HG03103 (cell line): ENCODE data around the gene PPP2R2C.

Source experiments
- ATAC-seq: cut with Tn5 transposase; IDR thresholded peaks from one replicate; pipeline ENCODE4 v1.9.1; 2021; ENCODE audit warnings: low read depth; ENCODE audit not compliant: unreplicated experiment

The PPP2R2C gene

GRCh38 chr4:6369035-6369434 is 103.4 kb downstream of the PPP2R2C start:
- no peak for ATAC-seq

GRCh38 chr4:6368601-6369000 is 103.8 kb downstream of the PPP2R2C start:
- ATAC-seq = no peak

GRCh38 chr4:6368096-6368495 is 104.3 kb downstream of the PPP2R2C start:
- no peak for ATAC-seq

- no peak for ATAC-seq
Measured at GRCh38 chr4:6367371-6367851, 105.0 kb downstream of the PPP2R2C start.

DNA sequence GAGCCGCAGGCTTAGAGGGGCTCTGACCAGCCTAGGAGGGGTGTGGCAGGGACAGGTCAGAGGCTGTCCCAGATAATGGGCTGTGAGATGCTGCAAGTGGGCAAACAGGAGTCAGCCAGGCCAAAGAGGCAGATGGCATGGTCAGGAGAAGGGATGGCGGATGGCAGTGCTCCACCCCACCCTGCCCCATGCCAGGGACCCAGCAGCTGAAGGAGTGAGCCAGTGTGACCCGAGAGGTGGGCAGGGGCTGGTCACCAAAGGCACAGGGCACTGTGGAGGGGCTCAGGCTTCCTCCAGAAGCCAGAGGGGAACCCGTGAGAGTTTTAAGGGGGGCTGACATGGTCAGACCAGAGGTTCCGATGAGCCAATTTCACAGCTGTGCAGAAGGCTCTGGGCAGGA is 105.8 kb downstream of the PPP2R2C start:
- ATAC-seq = no peak

DNA sequence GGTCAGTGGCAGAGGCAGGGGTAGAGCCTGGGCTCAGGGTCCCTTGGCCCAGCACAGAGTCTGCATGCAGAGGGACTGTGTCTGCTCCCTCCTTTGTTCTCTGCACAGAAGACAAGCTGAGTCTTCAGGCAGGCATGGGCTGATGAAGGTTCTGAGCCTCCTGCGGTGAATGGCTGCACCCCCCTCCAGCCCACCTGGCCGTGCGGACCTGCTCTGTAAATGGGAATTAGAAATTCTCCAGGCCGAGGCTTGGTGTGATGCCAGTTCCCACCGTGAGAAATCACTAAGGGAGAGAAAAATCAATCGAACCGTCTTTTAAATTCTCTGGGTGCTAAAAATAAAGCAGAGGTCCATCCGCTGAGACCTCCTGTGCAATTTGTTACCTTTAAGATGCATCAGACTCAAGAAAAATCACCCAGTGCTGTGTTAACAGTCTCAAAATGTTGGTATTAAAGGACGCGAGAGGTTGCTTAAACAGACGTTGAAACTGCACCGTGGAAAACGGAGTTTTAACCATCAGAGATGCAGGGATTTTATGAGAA is 106.8 kb downstream of the PPP2R2C start:
- no peak for ATAC-seq

- ATAC-seq = no peak
Measured at GRCh38 chr4:6364581-6364980, 107.8 kb downstream of the PPP2R2C start.

GRCh38 chr4:6364146-6364545 is 108.3 kb downstream of the PPP2R2C start:
- ATAC-seq = no peak

DNA sequence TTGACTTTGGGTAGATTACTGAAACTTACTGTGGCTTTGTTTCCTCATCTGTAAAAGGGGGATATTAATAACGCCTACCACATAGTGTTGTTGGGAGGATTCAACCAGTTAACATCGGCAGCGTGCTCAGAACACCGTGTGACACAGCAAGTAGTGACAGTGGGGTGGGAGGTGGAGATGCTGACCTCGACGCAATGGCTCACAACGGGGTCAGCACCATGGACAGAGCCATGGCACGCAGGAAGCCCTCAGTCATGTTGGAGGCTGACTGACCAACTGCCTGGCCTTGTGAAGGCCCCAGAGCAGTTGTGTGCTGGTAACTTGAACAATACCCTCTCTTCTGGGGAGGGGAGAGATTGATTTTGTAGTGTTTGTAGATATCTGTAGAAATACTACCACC is 109.5 kb downstream of the PPP2R2C start:
- no peak for ATAC-seq

- no peak for ATAC-seq
Measured at GRCh38 chr4:6362243-6362885, 110.0 kb downstream of the PPP2R2C start.

GRCh38 chr4:6361076-6361784 is 111.2 kb downstream of the PPP2R2C start:
- ATAC-seq = no peak

GRCh38 chr4:6360385-6360784 is 112.0 kb downstream of the PPP2R2C start:
- no peak for ATAC-seq

DNA sequence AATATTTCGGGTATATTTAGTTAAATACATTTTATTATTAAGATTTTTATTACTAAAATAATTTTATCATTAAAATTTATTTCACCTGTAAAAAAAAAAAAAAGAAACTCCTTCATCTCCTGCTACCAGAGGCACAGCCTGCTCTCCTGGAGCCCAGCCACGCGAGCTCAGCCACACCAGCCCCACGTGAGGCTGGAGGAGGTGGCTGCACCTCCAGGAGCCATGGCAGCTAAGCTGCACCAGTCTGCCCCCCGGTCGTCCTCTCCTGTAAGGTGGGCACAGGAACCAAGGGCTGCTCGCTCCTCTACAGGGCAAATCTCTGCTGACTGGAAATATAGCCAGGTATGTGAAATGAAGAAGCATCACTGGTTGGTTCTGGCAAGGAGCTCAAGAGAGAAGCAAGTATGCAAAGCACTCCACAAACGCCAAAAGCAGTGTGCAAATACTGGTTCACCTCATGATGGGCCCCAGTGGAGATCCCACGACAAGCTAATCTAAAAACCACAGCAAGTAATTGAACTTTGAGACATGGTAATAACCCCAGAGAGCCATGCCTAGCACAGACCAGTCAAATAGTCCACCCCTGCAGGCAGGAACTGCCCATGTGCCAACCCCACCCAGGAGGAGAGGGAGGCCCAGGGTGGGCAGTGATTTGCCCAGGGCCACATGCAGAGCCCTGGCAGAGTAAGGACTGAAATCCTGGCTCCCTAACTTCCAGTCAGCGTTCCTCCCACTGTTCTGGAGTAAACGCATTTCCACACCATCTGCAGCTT is 112.7 kb downstream of the PPP2R2C start:
- ATAC-seq = no peak

- ATAC-seq = no peak
Measured at GRCh38 chr4:6357476-6357875, 114.9 kb downstream of the PPP2R2C start.

GRCh38 chr4:6356076-6356560 is 116.3 kb downstream of the PPP2R2C start:
- ATAC-seq = no peak

GRCh38 chr4:6355052-6355451 is 117.4 kb downstream of the PPP2R2C start:
- ATAC-seq = no peak

DNA sequence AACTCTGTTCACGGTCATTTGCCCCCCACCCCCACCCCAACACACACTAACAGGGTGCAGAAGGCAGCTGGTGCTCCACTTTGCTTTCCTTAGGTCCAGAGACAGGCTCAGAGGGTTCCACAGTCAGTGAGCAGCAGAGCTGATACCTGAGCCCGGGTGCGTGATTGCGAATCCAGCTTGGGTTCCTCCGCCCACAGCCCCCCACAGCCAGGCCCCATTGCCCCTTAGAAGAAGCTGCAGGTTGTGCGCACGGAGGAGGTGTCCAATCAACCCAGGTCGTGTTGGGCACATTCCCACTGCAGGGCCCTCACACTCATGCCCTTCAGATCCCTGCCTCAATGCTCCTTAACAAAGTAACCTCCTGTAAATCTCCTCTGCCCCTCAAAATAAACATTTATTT is 117.8 kb downstream of the PPP2R2C start:
- ATAC-seq = no peak

DNA sequence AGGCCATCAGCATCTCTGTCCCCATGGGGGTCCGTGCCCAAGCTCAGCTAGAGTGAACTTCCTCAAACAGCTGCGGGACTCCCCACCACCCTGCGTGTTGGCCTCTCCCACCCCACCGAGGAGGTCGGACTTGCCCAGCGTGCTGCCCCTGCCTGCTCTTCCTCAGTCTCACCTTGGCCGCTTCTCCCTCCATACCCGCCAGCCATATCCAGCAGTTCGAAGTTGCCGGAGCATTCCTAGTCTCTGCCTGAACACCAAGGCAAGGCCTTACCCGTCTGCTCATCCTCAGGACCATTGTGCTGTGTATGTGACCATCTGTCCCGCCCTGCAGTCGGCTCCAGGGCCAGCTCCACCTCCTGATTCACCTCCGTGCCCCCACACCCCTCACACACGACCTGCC is 118.3 kb downstream of the PPP2R2C start:
- ATAC-seq = no peak

GRCh38 chr4:6352031-6352692 is 120.3 kb downstream of the PPP2R2C start:
- no peak for ATAC-seq

- ATAC-seq = no peak
Measured at GRCh38 chr4:6351246-6352000, 121.0 kb downstream of the PPP2R2C start.
